GM23338 (cell line): ENCODE data around the gene SOX10. TPM values are rescaled to one million over a fixed set of nuclear protein-coding genes. Genes with fewer than 3 reads are reported as not detected.

ENCODE experiments used
- ATAC-seq: fragments of 200-7000 bp; cut with Tn5 transposase; 3 replicates; pipeline ENCODE4 v1.9.1; 2020
- DNase-seq: peaks from one replicate; pipeline ENCODE4 v3.0.0-alpha.2; 2015; ENCODE audit warnings: low spot score
- H2AFZ ChIP-seq: fragments of 200-600 bp; sonication (generic); 2 replicates; pipeline ENCODE4 v1.8.0; 2016; ENCODE audit warnings: antibody characterized with exemption, mild to moderate bottlenecking, moderate library complexity
- H3F3A ChIP-seq: fragments of 200-600 bp; sonication (generic); replicated peaks from 2 replicates; pipeline ENCODE4 v1.8.0; 2017; ENCODE audit warnings: antibody characterized with exemption, mixed run types, low read depth
- H3K27ac ChIP-seq: fragments of 200-600 bp; sonication (generic); 2 replicates; pipeline ENCODE4 v1.6.1; 2016; ENCODE audit warnings: low read depth
- H3K27me3 ChIP-seq: fragments of 200-600 bp; sonication (generic); 2 replicates; pipeline ENCODE4 v1.8.0; 2016; ENCODE audit warnings: mild to moderate bottlenecking, mixed run types, moderate library complexity; ENCODE audit not compliant: insufficient read depth
- H3K36me3 ChIP-seq: fragments of 200-600 bp; sonication (generic); 2 replicates; pipeline ENCODE4 v1.8.0; 2016; ENCODE audit warnings: mild to moderate bottlenecking; ENCODE audit not compliant: insufficient read depth
- H3K4me1 ChIP-seq: fragments of 200-600 bp; sonication (generic); 2 replicates; pipeline ENCODE4 v1.8.0; 2016; ENCODE audit warnings: mild to moderate bottlenecking, moderate library complexity; ENCODE audit not compliant: insufficient read depth
- H3K4me2 ChIP-seq: fragments of 200-600 bp; sonication (generic); 2 replicates; pipeline ENCODE4 v1.7.1; 2017; ENCODE audit warnings: mixed run types
- H3K4me3 ChIP-seq: fragments of 200-600 bp; sonication (generic); 2 replicates; pipeline ENCODE4 v1.6.1; 2016; ENCODE audit warnings: mixed run types
- H3K79me2 ChIP-seq: fragments of 200-600 bp; sonication (generic); replicated peaks from 2 replicates; pipeline ENCODE4 v1.8.0; 2017; ENCODE audit warnings: mild to moderate bottlenecking; ENCODE audit not compliant: insufficient read depth
- H3K9me2 ChIP-seq: fragments of 200-600 bp; sonication (generic); 2 replicates; pipeline ENCODE4 v1.8.0; 2017; ENCODE audit not compliant: insufficient read depth
- H4K20me1 ChIP-seq: fragments of 200-600 bp; sonication (generic); replicated peaks from 2 replicates; pipeline ENCODE4 v1.8.0; 2017; ENCODE audit warnings: mild to moderate bottlenecking; ENCODE audit not compliant: insufficient read depth
- H3K27ac Mint-ChIP-seq: 2 replicates; pipeline ENCODE4 v1.8.0; 2020; ENCODE audit warnings: inconsistent platforms, mild to moderate bottlenecking, moderate library complexity, mixed read lengths
- H3K27me3 Mint-ChIP-seq: 3 replicates; pipeline ENCODE4 v1.8.0; 2022; ENCODE audit warnings: low read depth, mild to moderate bottlenecking, moderate library complexity, mixed read lengths, inconsistent platforms; ENCODE audit not compliant: insufficient read depth, poor library complexity
- H3K36me3 Mint-ChIP-seq: 3 replicates; pipeline ENCODE4 v1.8.0; 2021; ENCODE audit warnings: low read depth, mild to moderate bottlenecking, inconsistent platforms, moderate library complexity, mixed read lengths
- H3K4me1 Mint-ChIP-seq: 3 replicates; pipeline ENCODE4 v1.8.0; 2020; ENCODE audit warnings: mild to moderate bottlenecking, inconsistent platforms, mixed read lengths
- H3K4me3 Mint-ChIP-seq: 3 replicates; pipeline ENCODE4 v1.8.0; 2021; ENCODE audit warnings: moderate library complexity, mild to moderate bottlenecking, inconsistent platforms, mixed read lengths
- H3K9me3 Mint-ChIP-seq: 3 replicates; pipeline ENCODE4 v1.8.0; 2020; ENCODE audit warnings: moderate library complexity, mild to moderate bottlenecking, inconsistent platforms, mixed read lengths
- CREB1 ChIP-seq: fragments of 250-450 bp; sonication (Bioruptor Pico); IDR thresholded peaks from 2 replicates; pipeline ENCODE4 v1.5.0; 2020; ENCODE audit warnings: low read depth, mild to moderate bottlenecking, moderate library complexity
- EZH2 ChIP-seq: fragments of 200-600 bp; sonication (generic); IDR thresholded peaks from one replicate; pipeline ENCODE4 v1.8.0; 2017; ENCODE audit warnings: antibody characterized with exemption, mild to moderate bottlenecking, low read depth; ENCODE audit not compliant: unreplicated experiment
- EZH2phosphoT487 ChIP-seq: fragments of 200-600 bp; sonication (generic); IDR thresholded peaks from one replicate; pipeline ENCODE4 v1.8.1; 2018; ENCODE audit warnings: antibody characterized with exemption; ENCODE audit not compliant: unreplicated experiment
- JUNB ChIP-seq: IDR thresholded peaks from one replicate; pipeline ENCODE4 v1.6.1; 2016; ENCODE audit warnings: antibody characterized with exemption; ENCODE audit not compliant: unreplicated experiment
- NANOG ChIP-seq: IDR thresholded peaks from 2 replicates; pipeline ENCODE4 v1.6.1; 2016; ENCODE audit warnings: antibody characterized with exemption, borderline replicate concordance
- POLR2AphosphoS5 ChIP-seq: IDR thresholded peaks from 2 replicates; pipeline ENCODE4 v1.6.1; 2016; ENCODE audit warnings: antibody characterized with exemption, low read depth
- REST ChIP-seq: IDR thresholded peaks from one replicate; pipeline ENCODE4 v1.6.1; 2018; ENCODE audit warnings: antibody characterized with exemption; ENCODE audit not compliant: unreplicated experiment
- STAT1 ChIP-seq: IDR thresholded peaks from one replicate; pipeline ENCODE4 v1.6.1; 2016; ENCODE audit warnings: antibody characterized with exemption; ENCODE audit not compliant: unreplicated experiment
- ZNF114 ChIP-seq: fragments of 250-450 bp; sonication (Bioruptor Pico); IDR thresholded peaks from 2 replicates; pipeline ENCODE4 v1.5.0; 2020; ENCODE audit warnings: mild to moderate bottlenecking, moderate library complexity
- ZNF331 ChIP-seq: fragments of 250-450 bp; sonication (Bioruptor Pico); IDR thresholded peaks from 2 replicates; pipeline ENCODE4 v1.5.0; 2020; ENCODE audit warnings: low read depth, mild to moderate bottlenecking, moderate library complexity
- ZNF462 ChIP-seq: fragments of 250-450 bp; sonication (Bioruptor Pico); IDR thresholded peaks from 2 replicates; pipeline ENCODE4 v1.5.0; 2020; ENCODE audit warnings: mild to moderate bottlenecking, moderate library complexity
- polyA plus RNA-seq: library from polyadenylated mRNA; unstranded; fragments of >200 nt; fragmentation: Nextera tagmentation; extraction: Ambion mirVana; gene quantifications from 2 replicates; pipeline ENCODE4 v1.2.1, GENCODE V29; 2016
- total RNA-seq: library from RNA; depleted of rRNA; stranded (reverse); fragments of >200 nt; shearing (Covaris generic); gene quantifications from 2 replicates; pipeline ENCODE4 v1.2.3, GENCODE V29; 2014
- TF ChIP-seq, protein P1 (sequence below), 2 experiments: fragments of 200-600 bp in 1 of 2; sonication (generic) in 1 of 2; conservative IDR thresholded peaks; 2 replicates each; pipeline versions ENCODE4 v1.5.1 to v1.6.1; 2016 to 2017; ENCODE audit warnings: antibody characterized with exemption in 2 of 2, low read depth in 2 of 2, mild to moderate bottlenecking in 2 of 2, moderate library complexity in 1 of 2
- TF ChIP-seq, protein P2 (sequence below): IDR thresholded peaks from 2 replicates; pipeline ENCODE4 v1.6.1; 2016; ENCODE audit warnings: antibody characterized with exemption

Gene SOX10
- total and polyA plus RNA-seq, 2 experiments from 2014 or later = 1.1 to 2.1 TPM

GRCh38 chr22:37995460-37995859, 11.1 kb upstream of the SOX10 start (continued):
- no peak for TF ChIP-seq ZNF462 (CRISPR knock-in tag)
- TF ChIP-seq STAT1 = no peak
- no peak for TF ChIP-seq POLR2AphosphoS5
- no peak for TF ChIP-seq EZH2
- no peak for TF ChIP-seq ZNF331 (CRISPR knock-in tag)

- Histone ChIP-seq H3K27me3 (no peaks in the 10 kb centered on the region), H3K4me2 (no peak overlapping the region), H3K27ac (no peak overlapping the region), H3K4me1 (no peaks in the 10 kb centered on the region), H4K20me1 (no peaks in the 10 kb centered on the region), H3F3A (no peaks in the 10 kb centered on the region), H3K36me3 (no peaks in the 10 kb centered on the region), H2AFZ (no peak overlapping the region), H3K9me2 (no peaks in the 10 kb centered on the region), H3K79me2 (no peaks in the 10 kb centered on the region), H3K4me3 (no peak overlapping the region)
- Mint-ChIP-seq H3K9me3 (no peaks in the 10 kb centered on the region), H3K27me3 (peaks cover 12% of the 10 kb centered on the region), H3K4me3 (no peak overlapping the region), H3K4me1 (peaks cover 18% of the 10 kb centered on the region), H3K36me3 (no peaks in the 10 kb centered on the region; the same call in 2 of the 3 replicates), H3K27ac (no peak overlapping the region)
- DNase-seq (no peak), ATAC-seq (no peak)
- TF ChIP-seq EZH2 = no peak
- no peak for TF ChIP-seq JUNB
- no peak for TF ChIP-seq ZNF114 (CRISPR knock-in tag)
- TF ChIP-seq, protein P1, sequence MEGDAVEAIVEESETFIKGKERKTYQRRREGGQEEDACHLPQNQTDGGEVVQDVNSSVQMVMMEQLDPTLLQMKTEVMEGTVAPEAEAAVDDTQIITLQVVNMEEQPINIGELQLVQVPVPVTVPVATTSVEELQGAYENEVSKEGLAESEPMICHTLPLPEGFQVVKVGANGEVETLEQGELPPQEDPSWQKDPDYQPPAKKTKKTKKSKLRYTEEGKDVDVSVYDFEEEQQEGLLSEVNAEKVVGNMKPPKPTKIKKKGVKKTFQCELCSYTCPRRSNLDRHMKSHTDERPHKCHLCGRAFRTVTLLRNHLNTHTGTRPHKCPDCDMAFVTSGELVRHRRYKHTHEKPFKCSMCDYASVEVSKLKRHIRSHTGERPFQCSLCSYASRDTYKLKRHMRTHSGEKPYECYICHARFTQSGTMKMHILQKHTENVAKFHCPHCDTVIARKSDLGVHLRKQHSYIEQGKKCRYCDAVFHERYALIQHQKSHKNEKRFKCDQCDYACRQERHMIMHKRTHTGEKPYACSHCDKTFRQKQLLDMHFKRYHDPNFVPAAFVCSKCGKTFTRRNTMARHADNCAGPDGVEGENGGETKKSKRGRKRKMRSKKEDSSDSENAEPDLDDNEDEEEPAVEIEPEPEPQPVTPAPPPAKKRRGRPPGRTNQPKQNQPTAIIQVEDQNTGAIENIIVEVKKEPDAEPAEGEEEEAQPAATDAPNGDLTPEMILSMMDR (conservative IDR thresholded peaks at IDR 0.05; ENCODE audit: low read depth in 2 of 2) = no peak
- TF ChIP-seq POLR2AphosphoS5 = no peak
- no peak for TF ChIP-seq ZNF331 (CRISPR knock-in tag)
- no peak for TF ChIP-seq REST
- TF ChIP-seq EZH2phosphoT487 = no peak
- no peak for TF ChIP-seq STAT1
- TF ChIP-seq, protein P2, sequence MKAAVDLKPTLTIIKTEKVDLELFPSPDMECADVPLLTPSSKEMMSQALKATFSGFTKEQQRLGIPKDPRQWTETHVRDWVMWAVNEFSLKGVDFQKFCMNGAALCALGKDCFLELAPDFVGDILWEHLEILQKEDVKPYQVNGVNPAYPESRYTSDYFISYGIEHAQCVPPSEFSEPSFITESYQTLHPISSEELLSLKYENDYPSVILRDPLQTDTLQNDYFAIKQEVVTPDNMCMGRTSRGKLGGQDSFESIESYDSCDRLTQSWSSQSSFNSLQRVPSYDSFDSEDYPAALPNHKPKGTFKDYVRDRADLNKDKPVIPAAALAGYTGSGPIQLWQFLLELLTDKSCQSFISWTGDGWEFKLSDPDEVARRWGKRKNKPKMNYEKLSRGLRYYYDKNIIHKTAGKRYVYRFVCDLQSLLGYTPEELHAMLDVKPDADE = no peak
- TF ChIP-seq CREB1 (CRISPR knock-in tag) = no peak
- TF ChIP-seq NANOG = no peak
Measured at GRCh38 chr22:37994982-37995381, 10.6 kb upstream of the SOX10 start.
